SH-SY5Y (cell line): ENCODE results near the gene VAT1L.

Source experiments
- GATA2 ChIP-seq: IDR thresholded peaks from 2 replicates; pipeline ENCODE4 v1.6.1; 2011; ENCODE audit warnings: mild to moderate bottlenecking, low read depth, low read length
- GATA3 ChIP-seq: IDR thresholded peaks from 2 replicates; pipeline ENCODE4 v1.6.1; 2011; ENCODE audit warnings: low read depth, mild to moderate bottlenecking, low read length, moderate library complexity

DNA sequence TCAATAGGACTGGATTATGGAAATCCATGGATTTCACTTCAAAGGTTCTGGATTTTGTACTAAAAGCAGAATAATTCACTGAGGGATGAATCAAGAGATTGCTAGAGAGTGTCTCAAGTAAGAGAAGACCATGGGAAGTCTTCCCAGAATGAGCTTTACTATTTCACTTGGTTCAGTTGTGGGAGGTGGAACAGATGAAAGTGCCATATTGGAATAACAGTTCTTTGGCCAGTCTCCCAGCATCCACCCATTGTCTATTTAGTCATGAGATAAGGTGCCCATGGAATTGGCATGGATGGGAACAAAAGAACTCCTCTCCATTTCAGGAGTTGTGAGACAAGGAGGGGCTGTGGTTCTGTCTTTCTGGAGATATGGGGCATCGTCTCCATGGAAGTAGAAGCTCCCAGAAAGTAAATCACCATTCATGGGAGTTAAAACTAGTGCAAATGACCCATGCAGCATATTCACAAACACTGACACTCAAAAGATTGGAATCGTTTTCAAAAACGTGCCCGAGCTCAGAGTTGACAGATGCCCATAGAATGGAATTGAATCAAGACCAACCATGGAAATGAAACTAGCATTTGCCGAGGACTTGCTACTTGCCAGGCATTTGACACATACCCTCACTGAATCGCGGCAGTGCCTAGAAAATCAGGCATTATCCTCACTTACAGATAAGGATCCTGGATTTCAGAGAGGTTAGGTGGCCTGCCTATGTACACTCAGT lies 197.8 kb downstream of the VAT1L start:
- TF ChIP-seq GATA2 (no peak), GATA3 (no peak)
